Head of caudate nucleus (tissue), 42 donors: ENCODE measurements around the gene THG1L.
A peak's percentile ranks its signal among the peaks of the same experiment; 100 is the strongest.
"Not testable (repeated sequence)": the region's sequence is repeated elsewhere in the genome, so short reads cannot be mapped to it uniquely, and the experiment has no call there.

Experiments
- DNase-seq, 42 donors: peaks; one replicate each; pipeline versions ENCODE4 v3.0.0 to v3.0.0-alpha.2; 2020 to 2021; ENCODE audit warnings: mixed read lengths in 7 of 42
- intact Hi-C: fragments of 100-400 bp; cut with DNase I; formaldehyde crosslinking; loops from one replicate; pipeline ENCODE4 v1.15.0; 2022

Gene THG1L

GRCh38 chr5:157731272-157732129 is at the start of gene THG1L:
Gene THG1L, plus strand, starts transcription at chr5:157731420. Its CDS starts 21 bp downstream, at chr5:157731441.
- DNase-seq, result peak; percentile 99 to 100 (median 100)
- intact Hi-C loops, result no loop called here

DNA sequence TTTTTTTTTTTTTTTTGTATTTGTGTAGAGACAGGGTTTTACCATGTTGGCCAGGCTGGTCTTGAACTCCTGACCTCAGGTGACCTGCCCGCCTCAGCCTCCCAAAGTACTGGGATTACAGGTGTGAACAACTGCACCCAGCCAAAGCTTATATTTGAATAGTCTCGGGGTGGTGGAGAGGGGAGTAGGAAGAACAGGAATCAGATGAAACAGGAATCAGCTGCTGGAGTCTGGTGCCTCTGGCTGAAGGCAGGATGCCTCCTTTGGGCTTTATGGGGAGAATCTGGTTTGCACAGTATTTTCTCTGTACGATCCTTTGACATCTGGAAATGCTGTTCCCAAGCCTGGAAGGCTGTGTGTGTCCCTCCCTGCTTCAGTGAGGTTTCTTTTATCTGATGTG is 49.0 kb upstream of the THG1L start:
- DNase-seq, result no peak
- intact Hi-C loops, result no loop called here

DNA sequence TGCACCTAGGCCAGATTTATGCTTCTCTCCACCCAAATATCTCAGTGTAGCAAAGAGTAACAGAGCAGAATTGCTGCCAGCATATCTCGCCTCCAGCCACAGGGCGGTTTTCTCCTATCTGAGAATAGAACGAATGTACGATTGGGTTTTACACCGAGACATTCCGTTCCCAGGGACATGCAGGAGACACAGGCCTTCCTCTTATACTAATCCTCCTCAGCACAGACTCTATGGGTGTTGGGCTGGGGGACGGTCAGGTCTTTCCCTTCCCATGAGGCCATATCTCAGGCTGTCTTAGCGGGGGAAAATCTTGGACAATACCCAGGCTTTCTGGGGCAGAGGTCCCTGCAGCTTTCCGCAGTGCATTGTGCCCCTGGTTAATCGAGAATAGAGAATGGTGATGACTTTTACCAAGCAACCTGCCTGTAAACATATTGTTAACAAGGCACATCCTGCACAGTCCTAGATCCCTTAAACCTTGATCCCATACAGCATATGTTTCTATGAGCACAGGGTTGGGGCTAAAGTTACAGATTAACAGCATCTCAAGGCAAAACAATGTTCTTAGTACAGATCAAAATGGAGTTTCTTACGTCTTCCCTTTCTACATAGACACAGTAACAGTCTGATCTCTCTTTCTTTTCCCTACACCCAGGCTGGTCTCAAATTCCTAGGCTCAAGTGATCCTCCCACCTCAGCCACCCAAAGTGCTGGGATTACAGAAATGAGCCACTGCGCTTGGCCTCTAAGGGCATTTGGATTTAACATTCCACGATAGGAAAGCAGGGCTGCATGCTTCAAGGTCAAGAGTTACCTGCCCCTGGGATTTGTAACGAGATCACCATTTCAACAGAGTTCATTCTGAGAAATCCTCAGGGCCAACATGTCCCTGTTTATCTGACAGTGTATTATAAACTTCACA is 44.7 kb upstream of the THG1L start:
- intact Hi-C loops, DNase-seq: not testable (repeated sequence)

- DNase-seq, result no peak
These were observed 44.0 kb upstream of the THG1L start for GRCh38 chr5:157687198-157687554.

GRCh38 chr5:157689942-157690689 is 41.1 kb upstream of the THG1L start:
- intact Hi-C loops, result no loop called here

More at GRCh38 chr5:157687198-157687554, 44.0 kb upstream of the THG1L start:
- intact Hi-C loops, result no loop called here

GRCh38 chr5:157690690-157691433 is 40.4 kb upstream of the THG1L start:
- DNase-seq, result peak in 2 of 42 donors; percentile 14 to 26
- intact Hi-C loops, result no loop called here

More at GRCh38 chr5:157689942-157690689, 41.1 kb upstream of the THG1L start:
- no peak for DNase-seq

DNA sequence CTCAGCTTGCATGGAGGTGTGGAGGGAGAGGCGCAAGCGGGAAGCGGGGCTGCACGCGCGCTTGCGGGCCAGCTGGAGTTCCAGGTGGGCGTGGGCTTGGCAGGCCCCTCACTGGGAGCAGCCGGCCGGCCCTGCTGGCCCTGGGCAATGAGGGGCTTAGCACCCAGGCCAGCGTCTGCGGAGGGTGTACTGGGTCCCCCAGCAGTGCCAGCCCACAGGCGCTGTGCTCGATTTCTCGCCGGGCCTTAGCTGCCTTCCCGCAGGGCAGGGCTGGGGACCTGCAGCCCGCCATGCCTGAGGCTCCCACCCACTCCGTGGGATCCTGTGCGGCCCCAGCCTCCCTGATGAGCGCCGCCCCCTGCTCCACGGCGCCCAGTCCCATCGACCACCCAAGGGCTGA is 37.4 kb upstream of the THG1L start:
- intact Hi-C loops, result not testable (repeated sequence)

GRCh38 chr5:157696154-157696553 is 35.1 kb upstream of the THG1L start:
- intact Hi-C loops, DNase-seq: not testable (repeated sequence)

More for the DNA sequence above, 37.4 kb upstream of the THG1L start:
- not testable (repeated sequence) for DNase-seq

DNA sequence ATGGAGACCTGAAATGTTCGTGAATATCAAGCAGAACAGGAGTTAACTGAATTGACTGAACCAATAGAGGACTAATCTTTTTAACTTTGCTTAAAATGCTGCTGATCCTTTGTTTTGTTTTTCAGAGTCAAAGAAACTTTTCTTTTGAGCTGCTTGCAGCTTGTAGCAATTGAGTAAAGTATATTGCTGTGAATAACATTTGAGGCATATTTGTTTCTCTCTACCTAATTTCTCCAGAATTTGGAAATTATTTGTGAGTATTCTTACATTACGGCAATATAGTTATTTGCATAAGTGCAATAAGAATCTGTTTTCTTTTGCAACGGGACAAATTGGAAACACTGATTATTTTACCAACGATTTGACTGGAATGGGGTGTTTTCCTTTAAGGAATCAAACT is 32.5 kb upstream of the THG1L start:
- intact Hi-C loops, DNase-seq: not testable (repeated sequence)

GRCh38 chr5:157703736-157704135 is 27.5 kb upstream of the THG1L start:
- intact Hi-C loops, result no loop called here
- no peak for DNase-seq

GRCh38 chr5:157708866-157709265 is 22.4 kb upstream of the THG1L start:
- no peak for DNase-seq
- intact Hi-C loops, result no loop called here

GRCh38 chr5:157709346-157709745 is 21.9 kb upstream of the THG1L start:
- no peak for DNase-seq
- intact Hi-C loops, result no loop called here

- intact Hi-C loops, result no loop called here
- DNase-seq, result no peak
These were observed 20.8 kb upstream of the THG1L start for GRCh38 chr5:157710431-157710830.

DNA sequence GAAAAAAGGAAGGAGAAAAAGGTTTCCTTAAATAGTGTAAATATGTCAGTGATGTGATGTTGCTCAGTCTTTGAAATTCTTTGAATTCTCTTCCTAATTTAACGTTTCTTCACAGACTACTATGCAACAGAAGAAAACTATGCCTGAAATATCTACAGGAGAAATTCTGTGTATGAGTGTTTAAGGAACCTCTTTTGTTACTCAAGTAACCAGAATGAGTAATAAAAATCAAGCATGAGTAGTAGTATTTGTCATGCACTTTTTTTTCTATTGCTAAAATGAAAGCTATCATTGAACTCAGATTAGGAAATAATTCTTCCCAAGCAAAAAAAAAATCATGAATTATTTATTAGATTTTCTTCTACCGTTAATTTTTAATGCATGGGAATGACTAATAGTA is 20.3 kb upstream of the THG1L start:
- intact Hi-C loops, result no loop called here
- no peak for DNase-seq

GRCh38 chr5:157713830-157714595 is 17.2 kb upstream of the THG1L start:
- no peak for DNase-seq
- intact Hi-C loops, result no loop called here

- intact Hi-C loops, result no loop called here
- no peak for DNase-seq
These were observed 16.7 kb upstream of the THG1L start for GRCh38 chr5:157714596-157714864.

- DNase-seq, result peak in 28 of 42 donors; percentile 9 to 75 (median 32)
- intact Hi-C loops, result no loop called here
These were observed 12.7 kb upstream of the THG1L start for GRCh38 chr5:157718519-157718918.

GRCh38 chr5:157719245-157719644 is 12.0 kb upstream of the THG1L start:
- no peak for DNase-seq
- intact Hi-C loops, result no loop called here
